Loucy (cell line): ENCODE measurements around the gene MBD4.

Experiments used
- H2AFZ ChIP-seq: fragments of 200-600 bp; sonication (generic); 2 replicates; pipeline ENCODE4 v1.6.0; 2016; ENCODE audit warnings: antibody characterized with exemption, mild to moderate bottlenecking, low read length, moderate library complexity
- H3F3A ChIP-seq: fragments of 200-600 bp; 2 replicates; pipeline ENCODE4 v1.6.0; 2016; ENCODE audit warnings: antibody characterized with exemption, low read depth, mild to moderate bottlenecking
- H3K27me3 ChIP-seq: fragments of 200-600 bp; sonication (generic); 2 replicates; pipeline ENCODE4 v1.6.1; 2014; ENCODE audit warnings: low read length, mild to moderate bottlenecking; ENCODE audit not compliant: insufficient read depth, poor library complexity, severe bottlenecking
- H3K36me3 ChIP-seq: fragments of 200-600 bp; sonication (generic); 2 replicates; pipeline ENCODE4 v1.6.1; 2016; ENCODE audit warnings: low read length; ENCODE audit not compliant: insufficient read depth
- H3K4me1 ChIP-seq: fragments of 200-600 bp; sonication (generic); 2 replicates; pipeline ENCODE4 v1.5.1; 2014; ENCODE audit warnings: low read length, mild to moderate bottlenecking; ENCODE audit not compliant: insufficient read depth, poor library complexity, severe bottlenecking
- H3K4me2 ChIP-seq: fragments of 200-600 bp; sonication (generic); 2 replicates; pipeline ENCODE4 v1.6.0; 2014; ENCODE audit warnings: antibody characterized with exemption, low read length, low read depth, mild to moderate bottlenecking; ENCODE audit not compliant: poor library complexity, severe bottlenecking
- H3K4me3 ChIP-seq: fragments of 200-600 bp; sonication (generic); 2 replicates; pipeline ENCODE4 v1.5.1; 2014; ENCODE audit warnings: low read length, mild to moderate bottlenecking, mixed read lengths; ENCODE audit not compliant: poor library complexity, severe bottlenecking
- H3K79me2 ChIP-seq: fragments of 200-600 bp; sonication (generic); 2 replicates; pipeline ENCODE4 v1.6.1; 2014; ENCODE audit warnings: low read length; ENCODE audit not compliant: insufficient read depth
- H3K9ac ChIP-seq: fragments of 200-600 bp; sonication (generic); 2 replicates; pipeline ENCODE4 v1.6.0; 2014; ENCODE audit warnings: mild to moderate bottlenecking, low read depth, low read length, moderate library complexity; ENCODE audit not compliant: poor library complexity, severe bottlenecking
- H3K9me2 ChIP-seq: fragments of 200-600 bp; sonication (generic); replicated peaks from 2 replicates; pipeline ENCODE4 v1.6.1; 2016; ENCODE audit warnings: low read depth, low read length, mixed read lengths
- H3K9me3 ChIP-seq: fragments of 200-600 bp; sonication (generic); 2 replicates; pipeline ENCODE4 v1.6.1; 2014; ENCODE audit warnings: mild to moderate bottlenecking, antibody characterized with exemption, low read length, low read depth; ENCODE audit not compliant: insufficient read depth
- H4K20me1 ChIP-seq: fragments of 200-600 bp; sonication (generic); 2 replicates; pipeline ENCODE4 v1.6.0; 2014; ENCODE audit warnings: antibody characterized with exemption, low read length, mild to moderate bottlenecking; ENCODE audit not compliant: insufficient read depth, poor library complexity, severe bottlenecking
- CTCF ChIP-seq: fragments of 200-600 bp; sonication (generic); conservative IDR thresholded peaks from 2 replicates; pipeline ENCODE4 v1.5.1; 2014; ENCODE audit warnings: mild to moderate bottlenecking, antibody characterized with exemption, low read length
- EZH2phosphoT487 ChIP-seq: fragments of 200-600 bp; IDR thresholded peaks from 2 replicates; pipeline ENCODE4 v1.6.1; 2018; ENCODE audit warnings: antibody characterized with exemption, mild to moderate bottlenecking, moderate library complexity, borderline replicate concordance

Gene MBD4

GRCh38 chr3:129461022-129461421 lies 21.3 kb upstream of the MBD4 start:
- no peak overlapping the region for H3K4me3 ChIP-seq
- H3K9me2 ChIP-seq = no peaks in the 10 kb centered on the region
- H3F3A ChIP-seq = no peaks in the 10 kb centered on the region
- H3K27me3 ChIP-seq = no peaks in the 10 kb centered on the region
- H3K4me2 ChIP-seq = peak overlapping the region; percentile 45
- H2AFZ ChIP-seq = no peak overlapping the region
- no peaks in the 10 kb centered on the region for H3K9me3 ChIP-seq
- no peaks in the 10 kb centered on the region for H3K79me2 ChIP-seq
- peaks cover 5% of the 10 kb centered on the region; the same call in 1 of the 2 replicates for H3K36me3 ChIP-seq
- H3K4me1 ChIP-seq = peaks cover 23% of the 10 kb centered on the region
- TF ChIP-seq EZH2phosphoT487 (no peak), CTCF (no peak)
- H4K20me1 ChIP-seq = no peaks in the 10 kb centered on the region
- peak overlapping the region; percentile 18 for H3K9ac ChIP-seq

DNA sequence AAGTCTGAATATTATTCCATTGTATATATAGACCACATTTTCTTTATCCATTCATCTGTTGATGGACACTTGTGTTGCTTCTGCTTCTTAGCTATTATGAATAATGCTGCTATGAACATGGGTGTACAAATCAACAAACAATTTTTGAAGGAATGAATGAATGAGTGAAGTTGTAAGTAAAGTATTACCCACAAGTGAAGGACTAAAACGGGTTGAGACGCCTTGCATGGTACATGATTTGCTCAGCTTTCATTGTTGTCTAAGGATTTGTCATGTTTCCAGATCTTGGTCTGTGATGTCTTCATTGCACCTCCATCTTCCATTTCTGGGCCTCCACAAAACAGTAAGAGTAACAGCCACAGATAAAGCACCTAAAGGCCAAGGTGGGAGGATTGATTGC lies 20.8 kb upstream of the MBD4 start:
- H3K9ac ChIP-seq = peak overlapping the region; percentile 18
- no peaks in the 10 kb centered on the region for H3K9me3 ChIP-seq
- no peaks in the 10 kb centered on the region for H3K79me2 ChIP-seq
- no peaks in the 10 kb centered on the region for H3F3A ChIP-seq
- H3K36me3 ChIP-seq = peaks cover 8% of the 10 kb centered on the region; the same call in 1 of the 2 replicates
- H3K4me1 ChIP-seq = peaks cover 23% of the 10 kb centered on the region
- TF ChIP-seq CTCF (no peak), EZH2phosphoT487 (no peak)
- no peak overlapping the region for H2AFZ ChIP-seq
- H3K4me3 ChIP-seq = no peak overlapping the region
- no peaks in the 10 kb centered on the region for H4K20me1 ChIP-seq
- H3K4me2 ChIP-seq = peak overlapping the region; percentile 45
- H3K9me2 ChIP-seq = no peaks in the 10 kb centered on the region
- H3K27me3 ChIP-seq = no peaks in the 10 kb centered on the region

DNA sequence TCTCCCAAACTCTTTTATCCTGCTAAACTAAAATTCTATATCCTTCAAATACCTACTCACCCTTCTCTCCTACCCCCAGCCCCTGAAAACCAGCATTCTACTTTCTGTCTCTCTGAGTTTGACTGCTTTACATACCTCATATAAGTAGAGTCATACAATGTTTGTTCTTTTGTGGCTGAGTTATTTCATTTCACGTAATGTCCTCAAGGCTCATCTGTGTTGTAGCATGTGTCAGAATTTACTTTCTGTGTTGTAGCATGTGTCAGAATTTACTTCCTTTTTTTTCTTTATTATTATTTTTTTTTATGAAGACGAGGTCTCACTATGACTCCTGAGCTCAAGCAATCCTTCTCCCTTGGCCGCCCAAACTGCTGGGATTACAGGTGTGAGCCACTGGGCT lies 20.4 kb upstream of the MBD4 start:
- H3K4me2 ChIP-seq = no peak overlapping the region
- peaks cover 23% of the 10 kb centered on the region for H3K4me1 ChIP-seq
- H3K9me2 ChIP-seq = no peaks in the 10 kb centered on the region
- peak overlapping the region; percentile 18 for H3K9ac ChIP-seq
- H2AFZ ChIP-seq = no peak overlapping the region
- no peaks in the 10 kb centered on the region for H3F3A ChIP-seq
- no peaks in the 10 kb centered on the region for H3K27me3 ChIP-seq
- no peak overlapping the region for H3K4me3 ChIP-seq
- H3K9me3 ChIP-seq = no peaks in the 10 kb centered on the region
- peaks cover 8% of the 10 kb centered on the region; the same call in 1 of the 2 replicates for H3K36me3 ChIP-seq
- H3K79me2 ChIP-seq = no peaks in the 10 kb centered on the region
- no peaks in the 10 kb centered on the region for H4K20me1 ChIP-seq
- TF ChIP-seq CTCF (no peak), EZH2phosphoT487 (no peak)
